ENCODE measurements around the gene OR52E8. TPM values are rescaled to one million over a fixed set of nuclear protein-coding genes. Genes with fewer than 3 reads are reported as not detected.

Gene OR52E8
- total RNA-seq, 2 experiments from 2014 or later = not detected

DNA sequence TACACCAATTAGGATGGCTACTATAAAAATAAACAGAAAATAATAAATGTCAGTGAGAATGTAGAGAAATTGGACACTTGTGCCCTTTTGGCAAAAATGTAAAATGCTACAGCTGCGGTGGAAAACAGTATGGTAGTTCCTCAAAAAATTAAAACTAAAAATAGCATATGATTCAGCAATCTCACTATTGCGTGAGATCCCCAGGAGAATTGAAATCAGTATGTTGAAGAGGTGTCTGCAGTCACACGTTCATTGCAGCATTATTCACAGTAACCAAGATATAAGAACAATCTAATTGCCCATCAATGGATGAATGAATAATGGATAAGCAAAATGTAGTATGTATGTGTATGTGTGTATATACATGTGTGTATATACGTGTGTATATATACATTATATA, 42.0 kb downstream of the OR52E8 start:
- Mint-ChIP-seq H3K4me3 (no peak overlapping the region), H3K4me1 (ENCODE audit: low read depth) (peaks cover 9% of the 10 kb centered on the region), H3K9me3 (no peaks in the 10 kb centered on the region), H3K36me3 (ENCODE audit: low read depth) (no peaks in the 10 kb centered on the region), H3K27ac (no peak overlapping the region), H3K27me3 (peaks cover under 1% of the 10 kb centered on the region)
- TF ChIP-seq, protein P1, sequence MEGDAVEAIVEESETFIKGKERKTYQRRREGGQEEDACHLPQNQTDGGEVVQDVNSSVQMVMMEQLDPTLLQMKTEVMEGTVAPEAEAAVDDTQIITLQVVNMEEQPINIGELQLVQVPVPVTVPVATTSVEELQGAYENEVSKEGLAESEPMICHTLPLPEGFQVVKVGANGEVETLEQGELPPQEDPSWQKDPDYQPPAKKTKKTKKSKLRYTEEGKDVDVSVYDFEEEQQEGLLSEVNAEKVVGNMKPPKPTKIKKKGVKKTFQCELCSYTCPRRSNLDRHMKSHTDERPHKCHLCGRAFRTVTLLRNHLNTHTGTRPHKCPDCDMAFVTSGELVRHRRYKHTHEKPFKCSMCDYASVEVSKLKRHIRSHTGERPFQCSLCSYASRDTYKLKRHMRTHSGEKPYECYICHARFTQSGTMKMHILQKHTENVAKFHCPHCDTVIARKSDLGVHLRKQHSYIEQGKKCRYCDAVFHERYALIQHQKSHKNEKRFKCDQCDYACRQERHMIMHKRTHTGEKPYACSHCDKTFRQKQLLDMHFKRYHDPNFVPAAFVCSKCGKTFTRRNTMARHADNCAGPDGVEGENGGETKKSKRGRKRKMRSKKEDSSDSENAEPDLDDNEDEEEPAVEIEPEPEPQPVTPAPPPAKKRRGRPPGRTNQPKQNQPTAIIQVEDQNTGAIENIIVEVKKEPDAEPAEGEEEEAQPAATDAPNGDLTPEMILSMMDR (IDR thresholded peaks at IDR 0.05) = no peak
- POLR2A ChIA-PET = no interaction called here
- CTCF ChIA-PET = no interaction called here
- Histone ChIP-seq H3K27ac (ENCODE audit: low read depth in 1 of 2, low read length in 2 of 2) (no peak overlapping the region), H3K4me3 (ENCODE audit: low read length) (no peak overlapping the region), H3K36me3 (ENCODE audit: insufficient read depth, low read length) (no peaks in the 10 kb centered on the region), H3K4me1 (ENCODE audit: insufficient read depth, low read length) (no peaks in the 10 kb centered on the region), H3K9me3 (ENCODE audit: control insufficient read depth in 1 of 2, insufficient read depth in 1 of 2, low read length in 2 of 2) (no peaks in the 10 kb centered on the region), H3K27me3 (ENCODE audit: control insufficient read depth in 1 of 2, insufficient read depth in 2 of 2, low read length in 2 of 2) (no peaks in the 10 kb centered on the region)
- intact Hi-C loops (cut with DNase I, micrococcal nuclease) = no loop called here
- DNase-seq (peak in 2 of 14 experiments; percentile 40 to 49), ATAC-seq (ENCODE audit: poor library complexity) (no peak)

DNA sequence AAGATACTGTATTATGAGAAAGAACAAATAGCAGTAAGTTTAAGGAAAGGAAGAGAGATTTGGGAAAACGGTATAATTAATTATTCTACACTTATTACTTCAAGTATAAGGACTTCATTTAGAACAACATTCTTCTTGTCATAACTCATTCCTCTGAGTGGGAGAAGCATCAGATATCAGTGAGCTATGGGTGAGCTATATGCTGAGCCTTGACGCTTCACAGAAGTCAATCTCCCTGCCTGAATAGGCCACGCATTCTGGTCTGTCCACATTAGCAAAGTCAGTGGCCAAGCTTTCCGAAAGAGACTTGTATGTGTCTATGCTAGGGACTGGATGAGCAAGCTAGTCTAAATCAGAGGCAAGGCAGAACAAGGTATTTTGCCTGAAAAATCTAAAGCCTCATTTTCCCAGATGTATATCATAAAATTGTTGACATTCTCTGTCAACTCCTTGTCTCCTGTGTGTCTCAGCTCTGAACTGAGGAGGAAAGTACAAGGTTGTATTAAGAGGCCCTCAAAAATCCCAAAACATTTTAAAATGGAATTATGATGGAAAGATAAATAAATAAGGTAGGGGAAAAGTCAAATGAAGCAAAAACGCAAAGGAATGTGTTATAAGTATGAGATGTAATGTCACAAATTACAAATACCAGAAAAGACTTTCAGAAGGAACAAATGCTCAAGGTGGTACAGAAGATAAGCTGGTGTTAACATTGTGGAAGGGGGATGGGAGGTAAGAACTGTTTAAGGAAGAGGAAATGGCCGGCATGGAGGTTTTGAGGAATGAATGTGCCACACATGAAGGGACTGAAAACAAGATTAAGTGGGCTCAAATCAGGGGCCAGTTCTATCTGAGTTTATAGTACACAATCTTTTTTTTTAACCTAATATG, 47.3 kb downstream of the OR52E8 start:
- no peaks in the 10 kb centered on the region for H3K9me3 Mint-ChIP-seq
- H3K27ac Mint-ChIP-seq = no peak overlapping the region
- TF ChIP-seq, protein P1 (IDR thresholded peaks at IDR 0.05) = no peak
- intact Hi-C loops (cut with DNase I, micrococcal nuclease) = loop anchor here (2.0 to 10.0 kb wide), 4 partner anchors 128 to 1625 kb away; no protein-coding TSS in a partner anchor
- ChIA-PET POLR2A (no interaction called here), CTCF (no interaction called here)
- peaks cover 34% of the 10 kb centered on the region for H3K27me3 Mint-ChIP-seq
- H3K9me3 ChIP-seq (ENCODE audit: control insufficient read depth in 1 of 2, insufficient read depth in 1 of 2, low read length in 2 of 2) = no peaks in the 10 kb centered on the region
- peaks cover 0 to 8% of the 10 kb centered on the region in 2 experiments for H3K27me3 ChIP-seq (ENCODE audit: control insufficient read depth in 1 of 2, insufficient read depth in 2 of 2, low read length in 2 of 2)
- H3K4me1 ChIP-seq (ENCODE audit: insufficient read depth, low read length) = peaks cover 8% of the 10 kb centered on the region
- ATAC-seq (ENCODE audit: poor library complexity) (no peak), DNase-seq (no peak)
- no peaks in the 10 kb centered on the region for H3K36me3 Mint-ChIP-seq (ENCODE audit: low read depth)
- peaks cover 6% of the 10 kb centered on the region for H3K4me1 Mint-ChIP-seq (ENCODE audit: low read depth)
- no peaks in the 10 kb centered on the region for H3K36me3 ChIP-seq (ENCODE audit: insufficient read depth, low read length)
- H3K4me3 Mint-ChIP-seq = no peak overlapping the region
- H3K4me3 ChIP-seq (ENCODE audit: low read length) = no peak overlapping the region
- no peak overlapping the region for H3K27ac ChIP-seq (ENCODE audit: low read depth in 1 of 2, low read length in 2 of 2)

DNA sequence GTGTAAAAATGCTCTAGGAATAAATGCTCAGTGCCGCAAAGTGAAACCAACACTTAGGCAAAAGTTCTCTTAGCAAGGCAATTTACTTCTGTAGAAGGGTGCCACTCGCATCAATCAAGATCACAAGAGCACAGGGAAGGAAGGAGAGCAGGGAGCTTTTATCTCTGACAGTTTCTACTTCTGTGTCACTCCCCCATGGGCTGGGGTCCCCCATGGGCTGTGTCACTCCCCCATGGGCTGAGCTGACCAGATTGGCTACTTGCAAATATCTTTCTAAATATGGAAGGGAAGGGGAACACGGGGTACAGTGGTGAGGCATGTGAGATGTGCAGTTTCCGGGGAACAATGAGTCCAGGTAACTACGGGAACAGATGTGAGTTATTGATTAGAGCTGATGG, 48.4 kb downstream of the OR52E8 start:
- DNase-seq (peak in 3 of 14 experiments; percentile 17 to 24 (median 24)), ATAC-seq (ENCODE audit: poor library complexity) (no peak)
- intact Hi-C loops (cut with DNase I, micrococcal nuclease) = loop anchor here (2.0 to 10.0 kb wide), 4 partner anchors 127 to 1624 kb away; no protein-coding TSS in a partner anchor
- CTCF ChIA-PET = no interaction called here
- no peak overlapping the region for H3K27ac Mint-ChIP-seq
- Histone ChIP-seq H3K27me3 (ENCODE audit: control insufficient read depth in 1 of 2, insufficient read depth in 2 of 2, low read length in 2 of 2) (peaks cover 0 to 8% of the 10 kb centered on the region in 2 experiments), H3K9me3 (ENCODE audit: control insufficient read depth in 1 of 2, insufficient read depth in 1 of 2, low read length in 2 of 2) (peaks cover 0 to under 1% of the 10 kb centered on the region in 2 experiments), H3K36me3 (ENCODE audit: insufficient read depth, low read length) (no peaks in the 10 kb centered on the region), H3K4me3 (ENCODE audit: low read length) (peak overlapping the region; percentile 55), H3K27ac (ENCODE audit: low read depth in 1 of 2, low read length in 2 of 2) (no peak overlapping the region), H3K4me1 (ENCODE audit: insufficient read depth, low read length) (peaks cover 8% of the 10 kb centered on the region)
- H3K4me1 Mint-ChIP-seq (ENCODE audit: low read depth) = peaks cover 6% of the 10 kb centered on the region
- POLR2A ChIA-PET = interaction anchor here (0.7 kb wide), 1 partner anchor 1164 kb away, joined by 3 read pairs; no protein-coding TSS in a partner anchor
- TF ChIP-seq, protein P1 (IDR thresholded peaks at IDR 0.05) = no peak
- no peaks in the 10 kb centered on the region for H3K36me3 Mint-ChIP-seq (ENCODE audit: low read depth)
- H3K9me3 Mint-ChIP-seq = peaks cover 4% of the 10 kb centered on the region
- peaks cover 38% of the 10 kb centered on the region for H3K27me3 Mint-ChIP-seq
- H3K4me3 Mint-ChIP-seq = peak overlapping the region; percentile 89
